IMR-90 (cell line): ENCODE results near the gene ABAT. TPM values are rescaled to one million over a fixed set of nuclear protein-coding genes. Genes with fewer than 3 reads are reported as not detected.

Experiments
- ATAC-seq: fragments of 200-7000 bp; cut with Tn5 transposase; 2 replicates; pipeline ENCODE4 v1.9.1; 2020; ENCODE audit warnings: low read depth, mild to moderate bottlenecking, moderate library complexity
- BruUV-seq: library from RNA; stranded (reverse); fragments of 400-500 nt; replicated peaks from 2 replicates; lab custom pipeline; 2021; lab: Mats Ljungman, UMichigan
- CTCF ChIA-PET: fragments of 300-600 bp; formaldehyde crosslinking; extraction: SDS; loops from one replicate; lab custom pipeline; 2021; ENCODE audit warnings: antibody characterized with exemption; lab: Yijun Ruan, JAX
- POLR2A ChIA-PET: fragments of 300-600 bp; sonication (Branson Sonifier 250); formaldehyde crosslinking; loops from one replicate; lab custom pipeline; 2022; ENCODE audit warnings: antibody characterized with exemption; ENCODE audit not compliant: unreplicated experiment; lab: Charles Lee
- DNase-seq: peaks from one replicate; pipeline ENCODE4 v3.0.0; 2013
- H2AFZ ChIP-seq: replicated peaks from 2 replicates; pipeline ENCODE3; 2013; ENCODE audit warnings: low read length, mild to moderate bottlenecking; ENCODE audit not compliant: poor library complexity
- H2AK5ac ChIP-seq: 2 replicates; pipeline ENCODE4 v1.6.1; 2013; ENCODE audit warnings: low read depth, low read length, inconsistent platforms
- H2AK9ac ChIP-seq: replicated peaks from 2 replicates; pipeline ENCODE3; 2013; ENCODE audit warnings: mild to moderate bottlenecking, low read depth, low read length, moderate library complexity; ENCODE audit not compliant: poor library complexity
- H2BK120ac ChIP-seq: 2 replicates; pipeline ENCODE4 v1.6.1; 2013; ENCODE audit warnings: low read depth, low read length, inconsistent platforms
- H2BK15ac ChIP-seq: 3 replicates; pipeline ENCODE4 v1.6.1; 2013; ENCODE audit warnings: low read depth, low read length, inconsistent platforms
- H2BK20ac ChIP-seq: 2 replicates; pipeline ENCODE4 v1.6.1; 2013; ENCODE audit warnings: low read depth, mild to moderate bottlenecking, inconsistent platforms, low read length, moderate library complexity
- H2BK5ac ChIP-seq: 2 replicates; pipeline ENCODE4 v1.6.1; 2013; ENCODE audit warnings: mild to moderate bottlenecking, low read depth, low read length, inconsistent platforms; ENCODE audit not compliant: poor library complexity, severe bottlenecking
- H3K14ac ChIP-seq: replicated peaks from 2 replicates; pipeline ENCODE4 v1.6.1; 2013; ENCODE audit warnings: low read depth, low read length, inconsistent platforms
- H3K18ac ChIP-seq: 2 replicates; pipeline ENCODE4 v1.6.1; 2013; ENCODE audit warnings: low read depth, low read length, control low read depth
- H3K23ac ChIP-seq: 2 replicates; pipeline ENCODE4 v1.6.1; 2013; ENCODE audit warnings: low read depth, low read length, inconsistent platforms
- H3K27ac ChIP-seq: 2 replicates; pipeline ENCODE4 v1.5.1; 2013; ENCODE audit warnings: mild to moderate bottlenecking, control low read depth, low read length; ENCODE audit not compliant: insufficient read depth
- H3K27me3 ChIP-seq: 2 replicates; pipeline ENCODE4 v1.6.1; 2013; ENCODE audit warnings: low read length; ENCODE audit not compliant: control insufficient read depth, insufficient read depth
- H3K36me3 ChIP-seq: 2 replicates; pipeline ENCODE4 v1.6.1; 2013; ENCODE audit warnings: low read length, mixed read lengths; ENCODE audit not compliant: control insufficient read depth, insufficient read depth
- H3K4ac ChIP-seq: 2 replicates; pipeline ENCODE4 v1.6.1; 2013; ENCODE audit warnings: low read depth, low read length, inconsistent platforms
- H3K4me1 ChIP-seq: 2 replicates; pipeline ENCODE4 v1.6.1; 2013; ENCODE audit warnings: low read length, mixed read lengths; ENCODE audit not compliant: control insufficient read depth, insufficient read depth
- H3K4me2 ChIP-seq: 2 replicates; pipeline ENCODE4 v1.6.1; 2013; ENCODE audit warnings: low read depth, mild to moderate bottlenecking, control low read depth, low read length, moderate library complexity
- H3K4me3 ChIP-seq: 2 replicates; pipeline ENCODE4 v1.5.1; 2013; ENCODE audit warnings: low read depth, mild to moderate bottlenecking, control low read depth, low read length, moderate library complexity; ENCODE audit not compliant: insufficient read depth
- H3K56ac ChIP-seq: 2 replicates; pipeline ENCODE4 v1.6.1; 2013; ENCODE audit warnings: low read length, inconsistent platforms; ENCODE audit not compliant: insufficient read depth; ENCODE audit errors: extremely low read depth
- H3K79me1 ChIP-seq, 2 experiments: 2 replicates each; pipeline ENCODE4 v1.6.1; 2013; ENCODE audit warnings: low read length in 2 of 2, inconsistent platforms in 1 of 2, low read depth in 1 of 2
- H3K9ac ChIP-seq: 2 replicates; pipeline ENCODE4 v1.6.1; 2013; ENCODE audit warnings: low read depth, low read length, control low read depth
- H3K9me1 ChIP-seq: 2 replicates; pipeline ENCODE4 v1.6.1; 2013; ENCODE audit warnings: low read length, inconsistent platforms; ENCODE audit not compliant: insufficient read depth
- H3K9me3 ChIP-seq: 2 replicates; pipeline ENCODE4 v1.6.1; 2013; ENCODE audit warnings: low read length; ENCODE audit not compliant: control insufficient read depth, insufficient read depth
- H4K20me1 ChIP-seq: 2 replicates; pipeline ENCODE4 v1.6.1; 2013; ENCODE audit warnings: low read length, inconsistent platforms; ENCODE audit not compliant: insufficient read depth
- H4K5ac ChIP-seq: 2 replicates; pipeline ENCODE4 v1.6.1; 2013; ENCODE audit warnings: mild to moderate bottlenecking, low read depth, low read length, control low read depth
- H4K8ac ChIP-seq, 2 experiments: 2 replicates each; pipeline ENCODE4 v1.6.1; 2013; ENCODE audit warnings: low read depth in 2 of 2, low read length in 2 of 2, control low read depth in 1 of 2, inconsistent platforms in 1 of 2
- H4K91ac ChIP-seq: 2 replicates; pipeline ENCODE4 v1.6.1; 2013; ENCODE audit warnings: low read depth, low read length, inconsistent platforms; ENCODE audit not compliant: insufficient read depth
- BHLHE40 ChIP-seq: fragments of 150-350 bp; IDR thresholded peaks from 2 replicates; pipeline ENCODE4 v1.6.1; 2016; ENCODE audit warnings: mild to moderate bottlenecking, low read depth, low read length
- CEBPB ChIP-seq: IDR thresholded peaks from 2 replicates; pipeline ENCODE4 v1.6.1; 2012; ENCODE audit warnings: low read depth, low read length, improper control_type of control experiment
- CHD1 ChIP-seq: IDR thresholded peaks from 2 replicates; pipeline ENCODE4 v1.6.1; 2012; ENCODE audit warnings: low read depth, low read length, improper control_type of control experiment
- CTCF ChIP-seq: conservative IDR thresholded peaks from 2 replicates; pipeline ENCODE4 v1.5.1; 2012; ENCODE audit warnings: mild to moderate bottlenecking, low read depth, low read length, improper control_type of control experiment
- ELK1 ChIP-seq: fragments of 150-350 bp; IDR thresholded peaks from 2 replicates; pipeline ENCODE4 v1.6.1; 2016; ENCODE audit warnings: low read depth, mild to moderate bottlenecking, low read length, moderate library complexity, borderline replicate concordance
- FOS ChIP-seq: fragments of 150-350 bp; IDR thresholded peaks from 2 replicates; pipeline ENCODE4 v1.6.1; 2016; ENCODE audit warnings: low read depth, low read length
- MAFK ChIP-seq: IDR thresholded peaks from 2 replicates; pipeline ENCODE4 v1.6.1; 2012; ENCODE audit warnings: low read depth, low read length, improper control_type of control experiment
- MAZ ChIP-seq: IDR thresholded peaks from 2 replicates; pipeline ENCODE4 v1.6.1; 2012; ENCODE audit warnings: low read depth, mild to moderate bottlenecking, low read length, improper control_type of control experiment, moderate library complexity, borderline replicate concordance
- MXI1 ChIP-seq: IDR thresholded peaks from 2 replicates; pipeline ENCODE4 v1.6.1; 2012; ENCODE audit warnings: low read depth, mild to moderate bottlenecking, low read length, moderate library complexity, borderline replicate concordance
- NFE2L2 ChIP-seq: fragments of 150-350 bp; IDR thresholded peaks from 2 replicates; pipeline ENCODE4 v1.6.1; 2016; ENCODE audit warnings: low read depth, mild to moderate bottlenecking, low read length
- POLR2A ChIP-seq: IDR thresholded peaks from 2 replicates; pipeline ENCODE4 v1.6.1; 2012; ENCODE audit warnings: mild to moderate bottlenecking, low read depth, low read length
- RAD21 ChIP-seq: IDR thresholded peaks from 2 replicates; pipeline ENCODE4 v1.6.1; 2012; ENCODE audit warnings: low read length, improper control_type of control experiment
- RCOR1 ChIP-seq: IDR thresholded peaks from 2 replicates; pipeline ENCODE4 v1.6.1; 2012; ENCODE audit warnings: mild to moderate bottlenecking, low read length, improper control_type of control experiment; ENCODE audit not compliant: insufficient replicate concordance
- RFX5 ChIP-seq: IDR thresholded peaks from 2 replicates; pipeline ENCODE4 v1.8.0; 2012; ENCODE audit warnings: low read depth, mild to moderate bottlenecking, low read length, moderate library complexity
- SMC3 ChIP-seq: fragments of 150-350 bp; IDR thresholded peaks from 2 replicates; pipeline ENCODE4 v1.6.1; 2016; ENCODE audit warnings: low read depth, mild to moderate bottlenecking, antibody characterized with exemption, low read length, moderate library complexity
- USF2 ChIP-seq: fragments of 150-350 bp; IDR thresholded peaks from 2 replicates; pipeline ENCODE4 v1.6.1; 2017; ENCODE audit warnings: mild to moderate bottlenecking, antibody characterized with exemption, low read length, low read depth
- WGBS, 2 experiments: methylation state at CpG; one replicate each; pipeline versions ENCODE4 v1.1.5 to v1.1.7; 2013; ENCODE audit warnings: missing lambda C conversion rate in 2 of 2; ENCODE audit not compliant: insufficient read length in 1 of 2; ENCODE audit errors: extremely low coverage in 2 of 2; 5-methylcytosine and 5-hydroxymethylcytosine counted together
- dilution Hi-C: fragments of 300-500 bp; cut with HindIII; formaldehyde crosslinking; loops from one replicate; pipeline ENCODE4 v1.14.3; 2018; ENCODE audit warnings: low sequenced_read_pairs; ENCODE audit not compliant: unreplicated experiment
- in situ Hi-C: fragments of 300-500 bp; cut with MboI; formaldehyde crosslinking; loops from 3 replicates; pipeline ENCODE4 v1.14.3; 2019; ENCODE audit warnings: low sequenced_read_pairs, inconsistent platforms, mixed read lengths
- intact Hi-C: fragments of 100-400 bp; cut with micrococcal nuclease; formaldehyde crosslinking; loops from 2 replicates; pipeline ENCODE4 v1.10.0; 2022
- polyA plus RNA-seq, 3 experiments: library from polyadenylated mRNA; depleted of rRNA; stranded (reverse); fragments of >200 nt; gene quantifications; 2 replicates each; pipeline ENCODE4 v1.2.3, GENCODE V29; 2012; ENCODE audit warnings: low replicate concordance in 1 of 3
- total RNA-seq: library from RNA; depleted of rRNA; stranded (reverse); fragments of >200 nt; gene quantifications from 2 replicates; pipeline ENCODE4 v1.2.3, GENCODE V29; 2012

The ABAT gene
- total and polyA plus RNA-seq, 2 of the 4 experiments (the other 2 are of a cell fraction), result 4.5 to 6.9 TPM

GRCh38 chr16:8807189-8807588, 132.8 kb downstream of the ABAT start:
- H3K27me3 ChIP-seq, result no peaks in the 10 kb centered on the region
- H3K36me3 ChIP-seq, result peaks cover 74% of the 10 kb centered on the region
- H3K56ac ChIP-seq, result no peak overlapping the region
- ChIA-PET CTCF (interaction anchor here (0.9 kb wide), 1 partner anchor 47 kb away, joined by 3 read pairs; no protein-coding TSS in a partner anchor), POLR2A (interaction anchor here (0.6 kb wide), 2 partner anchors 109 to 149 kb away, joined by 3 to 6 read pairs; no protein-coding TSS in a partner anchor)
- no peaks in the 10 kb centered on the region for H3K9me3 ChIP-seq
- ATAC-seq, result no peak
- H2BK20ac ChIP-seq, result no peak overlapping the region
- intact Hi-C loops (no loop called here), dilution Hi-C loops (no loop called here), in situ Hi-C loops (no loop called here)
- no peak overlapping the region for H2AK9ac ChIP-seq
- H2BK5ac ChIP-seq, result no peak overlapping the region
- peaks cover 45 to 47% of the 10 kb centered on the region in 2 experiments for H3K79me1 ChIP-seq
- H4K20me1 ChIP-seq, result peaks cover 51% of the 10 kb centered on the region
- no peak overlapping the region for H4K91ac ChIP-seq
- no peak overlapping the region for H2BK15ac ChIP-seq
- H3K18ac ChIP-seq, result no peak overlapping the region
- no peak overlapping the region for H3K27ac ChIP-seq
- BruUV-seq, result no TSS peak
- no peak overlapping the region for H3K14ac ChIP-seq
- no peak overlapping the region for H4K5ac ChIP-seq
- no peak overlapping the region for H4K8ac ChIP-seq
- H3K4me1 ChIP-seq, result no peaks in the 10 kb centered on the region
- H3K4me2 ChIP-seq, result no peak overlapping the region
- no peak overlapping the region for H3K23ac ChIP-seq
- TF ChIP-seq CEBPB (no peak), RCOR1 (no peak), CHD1 (no peak), ELK1 (no peak), MXI1 (no peak), CTCF (no peak), RFX5 (no peak), USF2 (no peak), SMC3 (no peak), NFE2L2 (no peak), POLR2A (no peak), FOS (no peak), MAFK (no peak), RAD21 (no peak), MAZ (no peak), BHLHE40 (no peak)
- WGBS, 2 experiments, result 92% methylated on average over 3 of the region's 5 CpGs; no CpG with 5 or more reads in 1 of the 2 experiments
- no peak overlapping the region for H3K9ac ChIP-seq
- no peak for DNase-seq
- no peak overlapping the region for H2BK120ac ChIP-seq
- H3K9me1 ChIP-seq, result no peaks in the 10 kb centered on the region
- H2AFZ ChIP-seq, result no peak overlapping the region
- no peak overlapping the region for H3K4me3 ChIP-seq
- H2AK5ac ChIP-seq, result no peak overlapping the region
- H3K4ac ChIP-seq, result no peak overlapping the region
